ENCODE results near the gene PID1. TPM values are rescaled to one million over a fixed set of nuclear protein-coding genes. Genes with fewer than 3 reads are reported as not detected.

The PID1 gene
- total RNA-seq, 1 experiment from 2014 or later, result 0.45 TPM

GRCh38 chr2:229059331-229060033 lies 211.6 kb downstream of the PID1 start:
- Histone ChIP-seq H3K36me3 (replicated peaks; ENCODE audit: control insufficient read depth, insufficient read depth, low read length) (no peaks in the 10 kb centered on the region), H3K27me3 (ENCODE audit: control insufficient read depth, insufficient read depth, low read length) (no peaks in the 10 kb centered on the region), H3K4me3 (ENCODE audit: insufficient read depth, low read depth, low read length) (no peak overlapping the region)
- no peak for DNase-seq

- no peak overlapping the region for H3K4me3 ChIP-seq (ENCODE audit: insufficient read depth, low read depth, low read length)
- H3K36me3 ChIP-seq (replicated peaks; ENCODE audit: control insufficient read depth, insufficient read depth, low read length), result no peaks in the 10 kb centered on the region
- no peak for DNase-seq
- no peaks in the 10 kb centered on the region for H3K27me3 ChIP-seq (ENCODE audit: control insufficient read depth, insufficient read depth, low read length)
These were observed 213.0 kb downstream of the PID1 start for GRCh38 chr2:229057976-229058553.

GRCh38 chr2:229054311-229054710 lies 216.8 kb downstream of the PID1 start:
- H3K36me3 ChIP-seq (replicated peaks; ENCODE audit: control insufficient read depth, insufficient read depth, low read length), result no peaks in the 10 kb centered on the region
- H3K4me3 ChIP-seq (ENCODE audit: insufficient read depth, low read depth, low read length), result no peak overlapping the region
- DNase-seq, result no peak
- no peaks in the 10 kb centered on the region for H3K27me3 ChIP-seq (ENCODE audit: control insufficient read depth, insufficient read depth, low read length)

GRCh38 chr2:229051798-229052197 lies 219.3 kb downstream of the PID1 start:
- no peaks in the 10 kb centered on the region for H3K27me3 ChIP-seq (ENCODE audit: control insufficient read depth, insufficient read depth, low read length)
- no peak overlapping the region for H3K4me3 ChIP-seq (ENCODE audit: insufficient read depth, low read depth, low read length)
- no peak for DNase-seq
- no peaks in the 10 kb centered on the region for H3K36me3 ChIP-seq (replicated peaks; ENCODE audit: control insufficient read depth, insufficient read depth, low read length)

GRCh38 chr2:229050133-229050532 lies 221.0 kb downstream of the PID1 start:
- Histone ChIP-seq H3K4me3 (ENCODE audit: insufficient read depth, low read depth, low read length) (no peak overlapping the region), H3K27me3 (ENCODE audit: control insufficient read depth, insufficient read depth, low read length) (no peaks in the 10 kb centered on the region), H3K36me3 (replicated peaks; ENCODE audit: control insufficient read depth, insufficient read depth, low read length) (no peaks in the 10 kb centered on the region)
- no peak for DNase-seq

GRCh38 chr2:229048134-229048533 lies 223.0 kb downstream of the PID1 start:
- no peak for DNase-seq
- Histone ChIP-seq H3K36me3 (replicated peaks; ENCODE audit: control insufficient read depth, insufficient read depth, low read length) (no peaks in the 10 kb centered on the region), H3K4me3 (ENCODE audit: insufficient read depth, low read depth, low read length) (no peak overlapping the region), H3K27me3 (ENCODE audit: control insufficient read depth, insufficient read depth, low read length) (no peaks in the 10 kb centered on the region)

GRCh38 chr2:229045671-229046070 lies 225.4 kb downstream of the PID1 start:
- no peaks in the 10 kb centered on the region for H3K27me3 ChIP-seq (ENCODE audit: control insufficient read depth, insufficient read depth, low read length)
- H3K36me3 ChIP-seq (replicated peaks; ENCODE audit: control insufficient read depth, insufficient read depth, low read length), result no peaks in the 10 kb centered on the region
- no peak for DNase-seq
- H3K4me3 ChIP-seq (ENCODE audit: insufficient read depth, low read depth, low read length), result no peak overlapping the region

- H3K4me3 ChIP-seq (ENCODE audit: insufficient read depth, low read depth, low read length), result no peak overlapping the region
- H3K36me3 ChIP-seq (replicated peaks; ENCODE audit: control insufficient read depth, insufficient read depth, low read length), result no peaks in the 10 kb centered on the region
- no peak for DNase-seq
- no peaks in the 10 kb centered on the region for H3K27me3 ChIP-seq (ENCODE audit: control insufficient read depth, insufficient read depth, low read length)
These were observed 226.5 kb downstream of the PID1 start for GRCh38 chr2:229044581-229044980.

- Histone ChIP-seq H3K27me3 (ENCODE audit: control insufficient read depth, insufficient read depth, low read length) (no peaks in the 10 kb centered on the region), H3K4me3 (ENCODE audit: insufficient read depth, low read depth, low read length) (no peak overlapping the region), H3K36me3 (replicated peaks; ENCODE audit: control insufficient read depth, insufficient read depth, low read length) (no peaks in the 10 kb centered on the region)
- DNase-seq, result no peak
These were observed 227.4 kb downstream of the PID1 start for GRCh38 chr2:229043681-229044080.

GRCh38 chr2:229042349-229042748 lies 228.7 kb downstream of the PID1 start:
- DNase-seq, result no peak
- Histone ChIP-seq H3K27me3 (ENCODE audit: control insufficient read depth, insufficient read depth, low read length) (no peaks in the 10 kb centered on the region), H3K4me3 (ENCODE audit: insufficient read depth, low read depth, low read length) (no peak overlapping the region), H3K36me3 (replicated peaks; ENCODE audit: control insufficient read depth, insufficient read depth, low read length) (no peaks in the 10 kb centered on the region)

- no peak for DNase-seq
- Histone ChIP-seq H3K36me3 (replicated peaks; ENCODE audit: control insufficient read depth, insufficient read depth, low read length) (no peaks in the 10 kb centered on the region), H3K27me3 (ENCODE audit: control insufficient read depth, insufficient read depth, low read length) (no peaks in the 10 kb centered on the region), H3K4me3 (ENCODE audit: insufficient read depth, low read depth, low read length) (no peak overlapping the region)
These were observed 229.4 kb downstream of the PID1 start for GRCh38 chr2:229041691-229042090.

- no peak for DNase-seq
- Histone ChIP-seq H3K36me3 (replicated peaks; ENCODE audit: control insufficient read depth, insufficient read depth, low read length) (no peaks in the 10 kb centered on the region), H3K4me3 (ENCODE audit: insufficient read depth, low read depth, low read length) (no peak overlapping the region), H3K27me3 (ENCODE audit: control insufficient read depth, insufficient read depth, low read length) (no peaks in the 10 kb centered on the region)
These were observed 233.5 kb downstream of the PID1 start for GRCh38 chr2:229037621-229038020.

- DNase-seq, result no peak
These were observed 237.3 kb downstream of the PID1 start for GRCh38 chr2:229033816-229034215.

GRCh38 chr2:229032608-229033234 lies 238.4 kb downstream of the PID1 start:
- H3K27me3 ChIP-seq (ENCODE audit: control insufficient read depth, insufficient read depth, low read length), result no peaks in the 10 kb centered on the region
- H3K36me3 ChIP-seq (replicated peaks; ENCODE audit: control insufficient read depth, insufficient read depth, low read length), result no peaks in the 10 kb centered on the region
- H3K4me3 ChIP-seq (ENCODE audit: insufficient read depth, low read depth, low read length), result no peak overlapping the region
- no peak for DNase-seq

More at GRCh38 chr2:229033816-229034215, 237.3 kb downstream of the PID1 start:
- H3K4me3 ChIP-seq (ENCODE audit: insufficient read depth, low read depth, low read length), result no peak overlapping the region
- no peaks in the 10 kb centered on the region for H3K36me3 ChIP-seq (replicated peaks; ENCODE audit: control insufficient read depth, insufficient read depth, low read length)
- no peaks in the 10 kb centered on the region for H3K27me3 ChIP-seq (ENCODE audit: control insufficient read depth, insufficient read depth, low read length)

- Histone ChIP-seq H3K27me3 (ENCODE audit: control insufficient read depth, insufficient read depth, low read length) (no peaks in the 10 kb centered on the region), H3K36me3 (replicated peaks; ENCODE audit: control insufficient read depth, insufficient read depth, low read length) (no peaks in the 10 kb centered on the region), H3K4me3 (ENCODE audit: insufficient read depth, low read depth, low read length) (no peak overlapping the region)
- DNase-seq, result no peak
These were observed 243.6 kb downstream of the PID1 start for GRCh38 chr2:229027353-229028105.
